GM23338 (cell line): Measurements from ENCODE around the gene SND1. TPM values are rescaled to one million over a fixed set of nuclear protein-coding genes. Genes with fewer than 3 reads are reported as not detected.

Experiments
- ATAC-seq: fragments of 200-7000 bp; cut with Tn5 transposase; 3 replicates; pipeline ENCODE4 v1.9.1; 2020
- DNase-seq: peaks from one replicate; pipeline ENCODE4 v3.0.0-alpha.2; 2015; ENCODE audit warnings: low spot score
- H2AFZ ChIP-seq: fragments of 200-600 bp; sonication (generic); 2 replicates; pipeline ENCODE4 v1.8.0; 2016; ENCODE audit warnings: antibody characterized with exemption, mild to moderate bottlenecking, moderate library complexity
- H3F3A ChIP-seq: fragments of 200-600 bp; sonication (generic); replicated peaks from 2 replicates; pipeline ENCODE4 v1.8.0; 2017; ENCODE audit warnings: antibody characterized with exemption, mixed run types, low read depth
- H3K27ac ChIP-seq: fragments of 200-600 bp; sonication (generic); 2 replicates; pipeline ENCODE4 v1.6.1; 2016; ENCODE audit warnings: low read depth
- H3K27me3 ChIP-seq: fragments of 200-600 bp; sonication (generic); 2 replicates; pipeline ENCODE4 v1.8.0; 2016; ENCODE audit warnings: mild to moderate bottlenecking, mixed run types, moderate library complexity; ENCODE audit not compliant: insufficient read depth
- H3K36me3 ChIP-seq: fragments of 200-600 bp; sonication (generic); 2 replicates; pipeline ENCODE4 v1.8.0; 2016; ENCODE audit warnings: mild to moderate bottlenecking; ENCODE audit not compliant: insufficient read depth
- H3K4me1 ChIP-seq: fragments of 200-600 bp; sonication (generic); 2 replicates; pipeline ENCODE4 v1.8.0; 2016; ENCODE audit warnings: mild to moderate bottlenecking, moderate library complexity; ENCODE audit not compliant: insufficient read depth
- H3K4me2 ChIP-seq: fragments of 200-600 bp; sonication (generic); 2 replicates; pipeline ENCODE4 v1.7.1; 2017; ENCODE audit warnings: mixed run types
- H3K4me3 ChIP-seq: fragments of 200-600 bp; sonication (generic); 2 replicates; pipeline ENCODE4 v1.6.1; 2016; ENCODE audit warnings: mixed run types
- H3K79me2 ChIP-seq: fragments of 200-600 bp; sonication (generic); replicated peaks from 2 replicates; pipeline ENCODE4 v1.8.0; 2017; ENCODE audit warnings: mild to moderate bottlenecking; ENCODE audit not compliant: insufficient read depth
- H3K9me2 ChIP-seq: fragments of 200-600 bp; sonication (generic); 2 replicates; pipeline ENCODE4 v1.8.0; 2017; ENCODE audit not compliant: insufficient read depth
- H4K20me1 ChIP-seq: fragments of 200-600 bp; sonication (generic); replicated peaks from 2 replicates; pipeline ENCODE4 v1.8.0; 2017; ENCODE audit warnings: mild to moderate bottlenecking; ENCODE audit not compliant: insufficient read depth
- H3K27ac Mint-ChIP-seq: 2 replicates; pipeline ENCODE4 v1.8.0; 2020; ENCODE audit warnings: inconsistent platforms, mild to moderate bottlenecking, moderate library complexity, mixed read lengths
- H3K27me3 Mint-ChIP-seq: 3 replicates; pipeline ENCODE4 v1.8.0; 2022; ENCODE audit warnings: low read depth, mild to moderate bottlenecking, moderate library complexity, mixed read lengths, inconsistent platforms; ENCODE audit not compliant: insufficient read depth, poor library complexity
- H3K36me3 Mint-ChIP-seq: 3 replicates; pipeline ENCODE4 v1.8.0; 2021; ENCODE audit warnings: low read depth, mild to moderate bottlenecking, inconsistent platforms, moderate library complexity, mixed read lengths
- H3K4me1 Mint-ChIP-seq: 3 replicates; pipeline ENCODE4 v1.8.0; 2020; ENCODE audit warnings: mild to moderate bottlenecking, inconsistent platforms, mixed read lengths
- H3K4me3 Mint-ChIP-seq: 3 replicates; pipeline ENCODE4 v1.8.0; 2021; ENCODE audit warnings: moderate library complexity, mild to moderate bottlenecking, inconsistent platforms, mixed read lengths
- H3K9me3 Mint-ChIP-seq: 3 replicates; pipeline ENCODE4 v1.8.0; 2020; ENCODE audit warnings: moderate library complexity, mild to moderate bottlenecking, inconsistent platforms, mixed read lengths
- EZH2 ChIP-seq: fragments of 200-600 bp; sonication (generic); IDR thresholded peaks from one replicate; pipeline ENCODE4 v1.8.0; 2017; ENCODE audit warnings: antibody characterized with exemption, mild to moderate bottlenecking, low read depth; ENCODE audit not compliant: unreplicated experiment
- EZH2phosphoT487 ChIP-seq: fragments of 200-600 bp; sonication (generic); IDR thresholded peaks from one replicate; pipeline ENCODE4 v1.8.1; 2018; ENCODE audit warnings: antibody characterized with exemption; ENCODE audit not compliant: unreplicated experiment
- REST ChIP-seq: IDR thresholded peaks from one replicate; pipeline ENCODE4 v1.6.1; 2018; ENCODE audit warnings: antibody characterized with exemption; ENCODE audit not compliant: unreplicated experiment
- STAT1 ChIP-seq: IDR thresholded peaks from one replicate; pipeline ENCODE4 v1.6.1; 2016; ENCODE audit warnings: antibody characterized with exemption; ENCODE audit not compliant: unreplicated experiment
- ZNF331 ChIP-seq: fragments of 250-450 bp; sonication (Bioruptor Pico); IDR thresholded peaks from 2 replicates; pipeline ENCODE4 v1.5.0; 2020; ENCODE audit warnings: low read depth, mild to moderate bottlenecking, moderate library complexity
- ZNF462 ChIP-seq: fragments of 250-450 bp; sonication (Bioruptor Pico); IDR thresholded peaks from 2 replicates; pipeline ENCODE4 v1.5.0; 2020; ENCODE audit warnings: mild to moderate bottlenecking, moderate library complexity
- polyA plus RNA-seq: library from polyadenylated mRNA; unstranded; fragments of >200 nt; fragmentation: Nextera tagmentation; extraction: Ambion mirVana; gene quantifications from 2 replicates; pipeline ENCODE4 v1.2.1, GENCODE V29; 2016
- total RNA-seq: library from RNA; depleted of rRNA; stranded (reverse); fragments of >200 nt; shearing (Covaris generic); gene quantifications from 2 replicates; pipeline ENCODE4 v1.2.3, GENCODE V29; 2014

Gene SND1
- total and polyA plus RNA-seq, 2 experiments from 2014 or later = 107 to 254 TPM

GRCh38 chr7:127690337-127690736, 38.3 kb downstream of the SND1 start:
- no peaks in the 10 kb centered on the region for H3F3A ChIP-seq
- H2AFZ ChIP-seq = no peak overlapping the region
- no peaks in the 10 kb centered on the region for H3K9me2 ChIP-seq
- TF ChIP-seq REST (no peak), EZH2 (no peak), ZNF331 (no peak), STAT1 (no peak), EZH2phosphoT487 (no peak), ZNF462 (CRISPR knock-in tag) (no peak)
- Mint-ChIP-seq H3K9me3 (no peaks in the 10 kb centered on the region), H3K27me3 (peaks cover 6% of the 10 kb centered on the region), H3K27ac (peak overlapping the region; percentile 8; the same call in 1 of the 2 replicates), H3K36me3 (peaks cover 71% of the 10 kb centered on the region), H3K4me1 (peaks cover 54% of the 10 kb centered on the region), H3K4me3 (no peak overlapping the region)
- peaks cover 100% of the 10 kb centered on the region for H3K79me2 ChIP-seq
- H3K4me3 ChIP-seq = no peak overlapping the region
- no peak for DNase-seq
- H3K4me2 ChIP-seq = no peak overlapping the region
- peaks cover 29% of the 10 kb centered on the region for H3K36me3 ChIP-seq
- no peaks in the 10 kb centered on the region for H3K27me3 ChIP-seq
- peaks cover 10% of the 10 kb centered on the region for H3K4me1 ChIP-seq
- peaks cover 16% of the 10 kb centered on the region for H4K20me1 ChIP-seq
- 0 out of 2 replicates have a peak overlapping the region, but pooled peaks have one; percentile 17 for H3K27ac ChIP-seq
- no peak for ATAC-seq
